ENCODE results near the gene DAPK2.

The DAPK2 gene

GRCh38 chr15:64003182-64003581 lies 43.1 kb downstream of the DAPK2 start:
- H3K4me3 ChIP-seq (ENCODE audit: low read depth, low read length) = no peak overlapping the region
- no peak for DNase-seq (ENCODE audit: low read depth)

GRCh38 chr15:64001148-64001547 lies 45.1 kb downstream of the DAPK2 start:
- H3K4me3 ChIP-seq (ENCODE audit: low read depth, low read length) = no peak overlapping the region
- DNase-seq (ENCODE audit: low read depth) = no peak

GRCh38 chr15:64000183-64000951 lies 45.9 kb downstream of the DAPK2 start:
- no peak for DNase-seq (ENCODE audit: low read depth)
- no peak overlapping the region for H3K4me3 ChIP-seq (ENCODE audit: low read depth, low read length)

GRCh38 chr15:63999177-63999576 lies 47.1 kb downstream of the DAPK2 start:
- H3K4me3 ChIP-seq (ENCODE audit: low read depth, low read length) = no peak overlapping the region
- no peak for DNase-seq (ENCODE audit: low read depth)

GRCh38 chr15:63998489-63998888 lies 47.8 kb downstream of the DAPK2 start:
- no peak for DNase-seq (ENCODE audit: low read depth)
- no peak overlapping the region for H3K4me3 ChIP-seq (ENCODE audit: low read depth, low read length)

- no peak overlapping the region for H3K4me3 ChIP-seq (ENCODE audit: low read depth, low read length)
- no peak for DNase-seq (ENCODE audit: low read depth)
Observed at GRCh38 chr15:63997715-63998442, 48.4 kb downstream of the DAPK2 start.

GRCh38 chr15:63996794-63997357 lies 49.4 kb downstream of the DAPK2 start:
- no peak for DNase-seq (ENCODE audit: low read depth)
- no peak overlapping the region for H3K4me3 ChIP-seq (ENCODE audit: low read depth, low read length)

GRCh38 chr15:63995789-63996188 lies 50.5 kb downstream of the DAPK2 start:
- H3K4me3 ChIP-seq (ENCODE audit: low read depth, low read length) = no peak overlapping the region
- no peak for DNase-seq (ENCODE audit: low read depth)

- H3K4me3 ChIP-seq (ENCODE audit: low read depth, low read length) = no peak overlapping the region
- DNase-seq (ENCODE audit: low read depth) = no peak
Observed at GRCh38 chr15:63994073-63994600, 52.1 kb downstream of the DAPK2 start.

GRCh38 chr15:63992300-63992699 lies 54.0 kb downstream of the DAPK2 start:
- no peak overlapping the region for H3K4me3 ChIP-seq (ENCODE audit: low read depth, low read length)
- DNase-seq (ENCODE audit: low read depth) = no peak

GRCh38 chr15:63991706-63992105 lies 54.6 kb downstream of the DAPK2 start:
- DNase-seq (ENCODE audit: low read depth) = no peak
- H3K4me3 ChIP-seq (ENCODE audit: low read depth, low read length) = no peak overlapping the region

GRCh38 chr15:63990454-63990853 lies 55.8 kb downstream of the DAPK2 start:
- no peak overlapping the region for H3K4me3 ChIP-seq (ENCODE audit: low read depth, low read length)
- no peak for DNase-seq (ENCODE audit: low read depth)

- no peak for DNase-seq (ENCODE audit: low read depth)
- H3K4me3 ChIP-seq (ENCODE audit: low read depth, low read length) = no peak overlapping the region
Observed at GRCh38 chr15:63987796-63988378, 58.4 kb downstream of the DAPK2 start.

- DNase-seq (ENCODE audit: low read depth) = no peak
- H3K4me3 ChIP-seq (ENCODE audit: low read depth, low read length) = no peak overlapping the region
Observed at GRCh38 chr15:63986751-63987341, 59.4 kb downstream of the DAPK2 start.

- H3K4me3 ChIP-seq (ENCODE audit: low read depth, low read length) = no peak overlapping the region
- no peak for DNase-seq (ENCODE audit: low read depth)
Observed at GRCh38 chr15:63986185-63986680, 60.1 kb downstream of the DAPK2 start.

GRCh38 chr15:63985221-63986184 lies 60.8 kb downstream of the DAPK2 start:
- DNase-seq (ENCODE audit: low read depth) = no peak
- no peak overlapping the region for H3K4me3 ChIP-seq (ENCODE audit: low read depth, low read length)

- no peak overlapping the region for H3K4me3 ChIP-seq (ENCODE audit: low read depth, low read length)
- DNase-seq (ENCODE audit: low read depth) = no peak
Observed at GRCh38 chr15:63984331-63984730, 62.0 kb downstream of the DAPK2 start.

- DNase-seq (ENCODE audit: low read depth) = no peak
Observed at GRCh38 chr15:63983061-63983711, 63.1 kb downstream of the DAPK2 start.

More at GRCh38 chr15:63983061-63983711, 63.1 kb downstream of the DAPK2 start:
- no peak overlapping the region for H3K4me3 ChIP-seq (ENCODE audit: low read depth, low read length)
